Left colon (tissue), 2 donors: Measurements from ENCODE around the gene TRMT6. TPM values are rescaled to one million over a fixed set of nuclear protein-coding genes. Genes with fewer than 3 reads are reported as not detected.

Source experiments
- ATAC-seq: fragments of 200-7000 bp; cut with Tn5 transposase; one replicate; pipeline ENCODE4 v1.9.1; 2020; ENCODE audit warnings: mild to moderate bottlenecking, moderate library complexity
- DNase-seq, 2 donors: peaks; one replicate each; pipeline ENCODE4 v3.0.0-alpha.2; 2020
- intact Hi-C, 2 donors: fragments of 100-400 bp; cut with DNase I in 1 of 2; cut with micrococcal nuclease in 1 of 2; formaldehyde crosslinking; loops; one replicate each; pipeline versions ENCODE4 v1.11.2 to v1.14.0; 2022; cut with DNase I, micrococcal nuclease
- total RNA-seq, 2 donors: library from RNA; stranded (reverse); fragmentation: NEBNext Ultra II Directional; extraction: Animal tissue kit (Norgen Biotek cat#: 25700); gene quantifications; one replicate each; pipeline ENCODE4 v1.2.1, GENCODE V29; 2021
- donor health status: DM: no; HTN: no; CAD: no.
- donor health status: DM: yes; HTN: yes; CAD: no.

The TRMT6 gene
- total RNA-seq, 2 donors from 2014 or later: 8.1 to 9.7 TPM

- intact Hi-C loops: no loop called here
These were observed 19.1 kb upstream of the TRMT6 start for GRCh38 chr20:5969348-5969935.

GRCh38 chr20:5968462-5968861, 18.1 kb upstream of the TRMT6 start:
- intact Hi-C loops: no loop called here
- DNase-seq: no peak
- no peak for ATAC-seq

More at GRCh38 chr20:5969348-5969935, 19.1 kb upstream of the TRMT6 start:
- ATAC-seq (no peak), DNase-seq (no peak)

GRCh38 chr20:5967469-5967868, 17.1 kb upstream of the TRMT6 start:
- intact Hi-C loops: no loop called here
- DNase-seq (no peak), ATAC-seq (no peak)

- intact Hi-C loops: no loop called here
- ATAC-seq: no peak
- DNase-seq: peak in 1 of 2 donors; percentile 23
These were observed 426 bp downstream of the TRMT6 start for GRCh38 chr20:5949943-5950270.

- intact Hi-C loops: no loop called here
- DNase-seq (no peak), ATAC-seq (no peak)
These were observed 3.1 kb downstream of the TRMT6 start for GRCh38 chr20:5947276-5947675.

GRCh38 chr20:5945963-5946362, 4.4 kb downstream of the TRMT6 start:
- no peak for ATAC-seq
- intact Hi-C loops: no loop called here
- DNase-seq: no peak

- intact Hi-C loops: no loop called here
- no peak for ATAC-seq
- DNase-seq: no peak
These were observed 11.8 kb downstream of the TRMT6 start for GRCh38 chr20:5938456-5939029.

- intact Hi-C loops: no loop called here
- ATAC-seq: no peak
- no peak for DNase-seq
These were observed 14.1 kb downstream of the TRMT6 start for GRCh38 chr20:5936238-5936637.

GRCh38 chr20:5935384-5935783, 14.9 kb downstream of the TRMT6 start:
- no peak for ATAC-seq
- intact Hi-C loops: no loop called here
- no peak for DNase-seq

GRCh38 chr20:5933802-5934436, 16.4 kb downstream of the TRMT6 start:
- peak; percentile 43 for ATAC-seq
- intact Hi-C loops: no loop called here
- DNase-seq: no peak

GRCh38 chr20:5932796-5933195, 17.5 kb downstream of the TRMT6 start:
- intact Hi-C loops: no loop called here
- ATAC-seq: no peak
- no peak for DNase-seq

- DNase-seq: no peak
- intact Hi-C loops: no loop called here
- ATAC-seq: no peak
These were observed 18.9 kb downstream of the TRMT6 start for GRCh38 chr20:5931411-5931810.

GRCh38 chr20:5928836-5929715, 21.3 kb downstream of the TRMT6 start:
- no peak for ATAC-seq
- no peak for DNase-seq
- intact Hi-C loops: no loop called here

GRCh38 chr20:5927749-5928462, 22.4 kb downstream of the TRMT6 start:
- no peak for ATAC-seq
- intact Hi-C loops: no loop called here
- no peak for DNase-seq

GRCh38 chr20:5925551-5925950, 24.8 kb downstream of the TRMT6 start:
- no peak for ATAC-seq
- DNase-seq: no peak
- intact Hi-C loops: no loop called here

- intact Hi-C loops: no loop called here
- DNase-seq (no peak), ATAC-seq (no peak)
These were observed 26.8 kb downstream of the TRMT6 start for GRCh38 chr20:5923493-5923892.

GRCh38 chr20:5920581-5920980, 29.8 kb downstream of the TRMT6 start:
- no peak for DNase-seq

GRCh38 chr20:5919626-5920544, 30.4 kb downstream of the TRMT6 start:
- ATAC-seq (no peak), DNase-seq (no peak)
- intact Hi-C loops: no loop called here

More at GRCh38 chr20:5920581-5920980, 29.8 kb downstream of the TRMT6 start:
- intact Hi-C loops: no loop called here
- ATAC-seq: no peak
